NCI-H526 (cell line): ENCODE results near the gene CLIC6.
"Not testable (repeated sequence)": the region's sequence is repeated elsewhere in the genome, so short reads cannot be mapped to it uniquely, and the experiment has no call there.

ENCODE experiments used
- DNase-seq, 2 experiments: peaks; one replicate each; lab custom pipeline; 2025; lab: John Stamatoyannopoulos, UW

Gene CLIC6

DNA sequence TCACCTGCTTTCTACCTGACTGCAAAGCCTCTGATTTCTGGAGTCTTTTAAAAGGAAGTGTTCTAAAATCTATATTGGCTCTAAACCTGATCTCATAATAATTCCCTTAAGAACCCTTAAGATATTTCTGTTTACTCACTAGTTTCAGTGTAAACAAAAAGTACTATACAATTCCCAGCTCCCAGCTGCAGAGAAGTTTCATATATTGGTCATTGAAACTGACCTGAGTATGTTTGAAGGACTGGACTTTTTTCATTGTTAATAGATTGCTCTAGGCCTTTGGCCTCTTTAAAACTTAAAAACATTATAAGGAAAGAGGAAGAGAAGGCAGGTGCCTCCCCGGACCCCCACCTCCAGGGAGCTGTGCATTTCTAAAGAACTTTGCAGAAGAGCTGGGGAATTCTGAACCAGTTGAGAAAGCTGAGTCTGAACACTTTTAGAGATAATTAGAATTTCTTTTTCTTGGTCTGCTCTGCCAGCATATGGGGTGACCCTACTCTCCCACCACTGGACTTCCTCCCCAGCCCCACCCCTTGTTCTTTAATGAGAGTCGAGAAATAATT is 23.7 kb downstream of the CLIC6 start:
- no peak for DNase-seq

DNA sequence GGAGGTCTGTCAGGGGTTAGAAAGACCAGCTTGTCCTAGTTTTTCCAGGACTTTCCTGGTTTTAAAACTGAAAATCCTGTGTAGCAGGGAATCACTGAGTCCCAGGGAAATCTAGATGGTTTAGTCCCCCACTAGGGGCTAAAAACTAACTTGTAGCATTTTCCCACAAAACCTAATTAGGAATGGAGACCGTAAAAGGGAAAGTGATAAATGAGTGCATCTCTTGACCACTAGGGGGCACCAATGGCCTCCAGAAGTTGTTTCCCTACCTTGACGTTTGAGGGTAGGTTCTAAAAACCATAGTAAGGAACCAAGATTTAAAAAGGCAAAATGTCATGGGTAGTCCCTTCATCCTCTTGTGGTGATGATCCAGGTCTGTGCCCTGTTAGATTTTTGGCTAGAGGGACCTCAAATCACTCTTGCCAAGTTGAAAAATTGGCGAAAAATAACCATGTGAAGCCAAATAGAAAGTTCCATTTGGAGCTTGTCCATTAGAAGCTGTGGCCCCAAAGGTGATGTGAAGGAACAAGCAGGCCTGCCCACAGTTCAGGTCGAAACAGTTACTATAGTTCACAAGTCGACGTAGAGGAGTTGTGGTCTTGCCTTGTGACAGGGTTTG is 24.5 kb downstream of the CLIC6 start:
- peak; percentile 35 to 72 for DNase-seq

DNA sequence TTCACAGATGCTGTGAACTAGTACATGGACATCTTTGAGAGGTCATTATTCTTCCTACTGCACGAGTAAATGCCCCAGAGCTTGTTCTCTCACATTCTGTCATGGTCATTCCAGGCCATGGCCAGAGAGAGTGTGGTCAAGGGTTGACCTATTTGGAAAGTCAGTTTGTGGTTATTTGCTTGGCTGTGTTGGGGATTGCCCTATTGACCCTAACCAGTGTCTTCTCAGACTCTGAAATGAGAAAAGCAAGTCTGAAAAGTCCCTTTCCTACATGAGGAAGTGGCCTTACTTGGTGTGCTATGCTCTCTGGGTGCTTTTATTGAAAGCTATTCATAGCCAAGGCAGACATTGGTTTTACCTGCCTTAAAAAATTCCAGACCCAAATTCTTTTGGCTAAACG is 26.6 kb downstream of the CLIC6 start:
- DNase-seq = no peak

DNA sequence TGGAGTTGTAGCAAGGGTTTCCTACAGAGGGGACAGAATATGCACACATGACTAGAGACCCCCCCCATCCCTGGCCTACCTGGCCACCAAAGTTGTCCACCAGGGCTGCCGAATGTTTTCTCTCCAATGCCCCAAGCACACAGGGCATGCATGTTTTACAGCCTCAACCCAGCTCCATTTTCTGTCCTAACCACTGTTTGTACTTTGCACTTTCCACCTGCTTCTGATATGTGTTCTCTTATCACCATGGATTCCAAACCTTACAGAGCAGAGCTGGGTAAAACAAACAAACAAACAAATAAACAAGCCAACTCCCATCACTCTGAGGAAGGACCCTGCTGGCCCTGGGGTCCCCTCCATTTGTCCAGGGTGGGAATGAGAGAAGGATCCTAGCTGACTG is 27.3 kb downstream of the CLIC6 start:
- DNase-seq = no peak

DNA sequence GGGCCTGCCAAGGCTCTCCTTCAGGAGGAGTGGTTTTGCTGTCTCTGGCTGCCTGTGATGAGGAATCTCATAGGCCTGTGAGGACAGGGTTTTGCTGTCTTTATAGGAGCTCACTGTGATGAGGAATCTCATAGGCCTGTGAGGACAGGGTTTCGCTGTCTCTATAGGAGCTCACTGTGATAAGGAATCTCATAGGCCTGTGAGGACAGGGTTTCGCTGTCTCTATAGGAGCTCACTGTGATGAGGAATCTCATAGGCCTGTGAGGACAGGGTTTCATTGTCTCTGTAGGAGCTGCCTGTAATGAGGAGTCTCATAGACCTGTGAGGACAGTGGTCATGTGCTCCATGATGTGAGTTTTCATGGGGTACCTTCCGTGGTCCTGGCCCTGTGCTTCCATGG is 29.0 kb downstream of the CLIC6 start:
- DNase-seq = no peak

DNA sequence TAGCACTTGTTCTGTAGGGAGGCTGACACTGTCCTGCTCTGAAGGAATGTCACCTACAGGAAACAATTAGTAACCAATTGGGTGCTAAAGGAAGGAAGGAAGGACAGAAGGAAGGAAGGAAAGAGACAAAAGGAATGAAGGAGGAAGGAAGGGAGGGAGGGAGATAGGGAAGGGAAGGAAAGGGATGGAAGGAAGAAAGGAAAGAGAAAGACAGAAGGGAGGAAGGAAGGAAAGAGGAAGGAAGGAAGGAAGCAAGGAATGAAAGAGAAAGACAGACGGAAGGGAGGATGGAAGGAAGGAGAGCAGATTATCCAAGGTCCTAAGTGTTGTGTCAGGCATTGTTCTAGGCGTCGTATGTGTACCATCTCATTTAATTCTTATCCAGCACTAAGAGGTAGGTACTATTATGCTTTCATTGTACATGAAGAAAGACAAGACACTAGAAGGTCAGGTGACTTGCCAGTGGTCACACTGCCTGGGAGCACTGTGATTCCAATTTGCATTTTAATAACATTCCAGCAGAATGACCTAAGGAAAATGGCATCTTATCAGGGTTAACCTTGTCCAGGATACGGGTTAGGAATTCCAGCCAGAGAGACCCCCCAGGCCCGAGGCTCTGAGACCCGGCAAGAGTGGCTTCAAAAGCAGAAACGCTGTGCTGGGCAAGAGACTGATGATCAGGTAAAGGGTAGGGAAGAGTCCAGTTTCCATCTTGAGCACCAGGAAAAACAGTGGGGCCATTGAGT is 29.6 kb downstream of the CLIC6 start:
- DNase-seq = no peak

DNA sequence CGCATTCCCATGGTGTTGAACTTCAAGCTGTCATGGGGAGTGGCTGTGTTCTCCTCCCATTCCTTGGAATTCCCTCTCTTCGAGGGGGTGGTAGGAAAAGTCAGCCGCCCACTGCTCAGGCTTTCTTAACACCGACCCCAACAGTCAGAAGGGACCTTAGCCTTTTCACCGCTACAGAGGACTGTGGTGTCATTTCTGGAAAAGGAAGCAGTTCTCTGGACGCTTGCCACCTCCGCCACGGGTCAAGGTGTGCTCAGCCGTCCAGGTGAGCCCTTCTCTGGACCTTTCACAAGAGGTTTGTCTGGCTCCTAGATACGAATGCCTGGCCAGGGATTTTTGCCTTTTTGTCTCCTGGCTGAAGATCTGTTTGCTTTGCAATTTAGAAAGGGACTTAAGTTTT is 31.8 kb downstream of the CLIC6 start:
- DNase-seq = no peak

DNA sequence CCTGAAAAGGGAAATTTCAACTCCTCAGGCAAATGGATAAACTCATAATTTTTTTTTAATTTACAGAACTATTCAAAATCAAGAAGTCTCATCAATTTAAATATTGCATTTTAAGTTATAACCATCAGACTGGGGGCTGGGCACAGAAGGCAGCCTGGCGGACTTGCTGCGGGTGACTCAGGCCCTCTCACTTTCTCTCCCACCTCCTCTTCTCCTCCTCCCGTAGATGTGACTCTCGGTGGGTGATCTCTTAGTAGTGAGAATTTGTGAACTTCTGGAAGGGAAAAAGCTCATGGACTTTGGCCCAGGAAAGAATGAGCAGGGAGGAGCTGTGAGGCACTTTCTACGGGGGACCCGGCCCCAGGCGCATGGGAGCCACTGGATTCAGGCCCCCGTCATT is 32.9 kb downstream of the CLIC6 start:
- DNase-seq = no peak

DNA sequence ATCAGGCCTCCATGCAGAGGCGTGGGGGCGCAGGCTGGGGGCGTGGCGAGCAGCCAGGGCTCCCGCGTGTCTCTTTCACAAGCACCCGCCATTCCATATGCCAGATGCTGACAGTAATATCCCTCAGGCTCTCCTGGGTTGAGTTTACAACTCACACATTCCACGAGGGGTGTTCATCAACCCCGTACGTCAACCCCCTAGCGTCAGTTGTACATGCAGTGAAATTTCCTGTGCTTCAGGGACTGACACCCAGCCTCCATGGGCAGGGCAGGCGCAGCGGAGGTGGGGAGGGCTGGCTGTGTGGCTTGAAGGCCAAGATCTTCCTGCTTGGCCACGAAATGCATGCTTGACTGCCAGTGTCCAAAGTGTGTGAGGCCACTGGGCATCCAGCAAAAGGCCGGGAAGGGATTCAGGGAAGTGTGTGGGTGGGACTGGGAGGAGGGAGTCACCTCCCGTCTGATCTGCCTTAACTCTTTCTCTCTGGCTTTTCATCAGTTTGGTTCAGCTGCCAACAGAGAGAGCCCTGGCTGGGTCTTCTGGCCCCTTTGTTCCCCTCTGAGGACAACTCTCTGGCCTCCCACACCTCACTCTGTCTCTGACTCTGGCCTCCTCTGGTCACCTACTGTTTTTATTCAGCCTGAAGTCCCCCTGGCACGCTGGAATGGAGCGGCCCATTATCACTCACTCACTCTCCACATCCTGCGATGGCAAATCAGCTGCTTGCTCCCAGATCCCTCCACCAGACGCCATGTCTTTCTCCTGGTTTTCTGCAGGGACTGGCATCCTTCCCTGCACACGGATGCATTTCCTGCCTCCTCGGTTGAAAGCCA is 33.8 kb downstream of the CLIC6 start:
- no peak for DNase-seq

DNA sequence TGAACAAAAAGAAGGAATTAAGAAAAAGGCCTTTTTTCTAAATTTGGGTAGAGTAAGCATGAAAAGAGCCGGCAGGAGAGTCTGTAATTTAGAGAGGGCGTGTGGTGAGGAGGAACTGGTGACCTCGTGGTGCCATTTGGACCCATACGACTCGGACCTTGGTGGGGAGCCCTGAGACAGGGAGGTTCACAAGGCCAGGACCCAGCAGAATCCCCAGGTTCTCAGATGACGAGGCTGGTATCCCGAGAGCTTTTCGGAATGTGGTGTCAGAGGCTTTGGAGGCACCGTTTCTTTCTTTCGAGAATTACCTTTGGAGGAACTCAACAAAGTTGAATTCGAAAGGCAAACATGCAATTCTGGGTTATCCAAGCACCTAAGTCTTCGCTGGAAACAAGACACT is 34.8 kb downstream of the CLIC6 start:
- no peak for DNase-seq

DNA sequence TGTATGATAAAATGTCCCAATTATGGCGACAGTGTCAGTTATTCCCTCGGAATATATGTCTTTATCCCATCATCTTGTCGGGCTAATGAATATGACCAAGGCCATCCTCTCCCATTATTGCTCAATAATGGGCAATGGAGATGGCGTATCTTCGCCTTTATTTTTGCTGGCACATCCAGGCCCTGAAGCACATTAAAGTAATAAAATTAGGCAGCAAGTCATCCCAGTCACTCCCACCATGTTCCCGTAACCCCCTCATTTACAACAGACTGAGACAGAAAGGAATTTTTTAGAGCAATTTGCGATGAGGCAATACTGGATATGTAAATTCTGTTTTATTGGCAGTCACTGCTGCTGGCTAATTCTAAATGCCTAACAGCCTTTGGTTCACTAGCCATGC is 35.3 kb downstream of the CLIC6 start:
- peak in 1 of 2 experiments; percentile 10 for DNase-seq

DNA sequence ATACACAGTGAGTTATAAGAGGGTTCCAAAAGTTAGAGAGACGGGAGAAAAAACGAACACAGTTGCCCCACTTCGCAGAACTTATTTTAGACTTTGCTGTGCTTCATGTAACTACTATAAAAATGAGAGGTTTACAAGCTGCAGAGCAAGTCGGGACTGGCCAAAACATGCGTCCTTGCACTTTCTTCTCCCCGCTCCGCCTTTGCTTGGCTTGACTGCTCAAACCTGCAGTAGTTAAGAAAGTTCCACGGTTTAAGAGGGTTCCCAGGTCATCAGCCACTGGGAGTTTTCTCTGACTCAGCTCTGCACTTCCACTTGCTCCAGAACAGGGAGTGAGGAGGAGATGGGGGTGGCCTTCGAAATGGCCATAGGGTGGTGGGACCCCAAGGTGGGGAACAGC is 36.2 kb downstream of the CLIC6 start:
- no peak for DNase-seq

DNA sequence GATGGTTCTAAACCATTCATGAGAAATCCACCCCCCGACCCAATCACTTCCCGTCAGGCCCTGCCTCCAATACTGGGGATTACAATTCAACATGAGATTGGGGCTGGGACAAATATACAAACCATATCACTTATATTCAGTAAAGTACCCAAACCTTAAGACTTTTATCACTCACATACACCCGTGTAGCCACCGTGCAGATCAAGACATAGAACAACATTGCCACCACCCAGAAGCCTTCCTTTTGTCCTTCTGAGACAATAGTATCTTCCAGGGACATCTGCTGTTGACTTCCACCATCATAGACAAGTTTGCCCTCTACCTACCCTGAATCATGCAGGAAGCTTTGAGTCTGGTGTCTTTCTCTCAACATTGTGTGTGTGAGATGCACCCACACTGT is 37.5 kb downstream of the CLIC6 start:
- DNase-seq = no peak

DNA sequence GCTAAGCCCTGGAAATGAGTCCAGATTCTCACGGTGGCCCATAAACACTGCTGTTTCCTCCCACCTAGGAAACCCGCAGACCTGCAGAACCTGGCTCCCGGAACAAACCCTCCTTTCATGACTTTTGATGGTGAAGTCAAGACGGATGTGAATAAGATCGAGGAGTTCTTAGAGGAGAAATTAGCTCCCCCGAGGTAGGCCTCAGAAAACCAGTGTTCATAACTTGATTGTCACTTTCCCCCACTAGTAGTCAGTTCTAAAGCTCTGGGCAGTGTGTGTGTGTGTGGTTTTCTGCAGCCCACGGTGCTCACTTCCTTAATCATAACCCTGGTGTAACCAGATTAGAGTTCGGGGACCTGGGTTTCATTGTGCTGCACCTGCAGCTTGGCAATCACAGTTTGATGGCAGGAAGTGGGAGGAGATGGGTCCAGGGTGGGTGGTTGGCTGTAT is 39.1 kb downstream of the CLIC6 start:
- no peak for DNase-seq

DNA sequence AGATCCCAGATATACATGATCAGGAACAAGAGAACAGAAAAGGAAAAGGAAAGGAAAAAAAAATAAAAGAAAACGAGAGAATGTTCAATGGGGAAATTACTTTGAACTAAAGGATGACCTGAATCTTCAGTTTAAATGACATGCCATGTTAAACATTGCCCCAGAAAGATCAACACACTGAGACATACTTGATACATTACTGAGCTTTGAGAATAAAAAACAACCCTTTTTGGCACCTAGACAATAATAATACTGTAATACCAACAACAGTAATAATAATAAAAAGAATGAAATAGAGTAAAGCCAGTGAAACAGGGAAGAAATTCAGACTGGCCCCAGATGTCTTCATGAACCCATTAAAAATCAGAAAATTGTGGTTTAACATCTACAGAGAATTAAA is 44.8 kb downstream of the CLIC6 start:
- DNase-seq = no peak

DNA sequence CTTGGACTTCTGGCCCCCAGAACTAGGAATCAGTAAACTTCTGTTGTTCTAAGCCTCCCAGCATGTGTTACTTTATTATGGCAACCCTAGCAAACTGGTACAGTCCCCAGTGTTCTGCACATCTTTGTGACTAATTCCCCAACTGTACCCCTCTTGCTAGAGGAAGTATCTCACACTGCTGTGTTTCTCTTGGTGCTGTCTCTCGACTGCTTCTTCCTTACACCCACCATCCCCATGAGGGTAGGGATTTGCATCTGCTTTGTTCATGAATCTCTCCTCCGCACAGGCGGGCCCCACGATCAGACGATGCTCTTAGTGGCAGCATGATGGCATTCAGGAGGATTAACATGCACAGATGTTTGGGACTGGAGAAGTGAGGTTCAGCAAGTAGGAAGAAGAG is 46.7 kb downstream of the CLIC6 start:
- DNase-seq = peak; percentile 55 to 81

DNA sequence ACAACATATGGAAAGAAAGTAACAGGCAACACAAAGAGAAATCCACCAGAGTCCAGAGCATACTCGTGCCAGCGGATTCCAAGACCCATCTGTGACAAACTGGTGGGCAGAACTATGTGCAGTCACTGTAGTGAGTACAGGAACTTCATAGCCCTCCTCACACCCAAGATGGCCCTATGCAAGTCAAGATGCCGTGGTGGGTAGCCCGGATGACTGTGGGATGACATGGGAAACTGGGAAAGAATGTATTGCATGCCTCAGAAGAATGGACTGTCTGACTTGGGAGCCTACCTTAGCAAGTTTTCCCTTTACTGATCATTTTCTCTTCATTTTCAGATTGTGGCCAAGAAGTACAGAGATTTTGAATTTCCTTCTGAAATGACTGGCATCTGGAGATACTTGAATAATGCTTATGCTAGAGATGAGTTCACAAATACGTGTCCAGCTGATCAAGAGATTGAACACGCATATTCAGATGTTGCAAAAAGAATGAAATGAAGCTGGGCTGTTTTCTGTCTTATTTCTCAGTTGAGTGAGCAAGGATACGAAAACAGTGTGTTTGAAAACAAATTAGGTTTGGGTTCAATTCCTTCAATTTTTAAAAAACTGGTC is 47.3 kb downstream of the CLIC6 start:
- DNase-seq = no peak

DNA sequence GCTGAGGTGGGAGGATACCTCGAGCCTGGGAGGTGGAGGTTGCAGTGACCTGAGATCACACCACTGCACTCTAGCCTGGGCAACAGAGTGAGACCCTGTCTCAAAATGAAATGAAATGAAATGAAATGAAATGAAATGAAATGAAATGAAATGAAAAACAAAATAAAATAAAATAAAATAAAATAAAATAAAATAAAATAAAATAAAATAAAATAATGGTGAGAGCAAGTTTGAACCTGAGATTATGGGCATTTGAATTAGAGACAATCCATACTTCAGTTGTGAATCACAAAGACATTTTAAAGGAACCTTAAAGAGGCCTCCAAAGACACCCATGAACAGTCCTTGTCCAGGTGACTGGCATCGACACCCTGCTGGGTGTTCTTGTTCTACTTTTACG is 49.7 kb downstream of the CLIC6 start:
- not testable (repeated sequence) for DNase-seq

DNA sequence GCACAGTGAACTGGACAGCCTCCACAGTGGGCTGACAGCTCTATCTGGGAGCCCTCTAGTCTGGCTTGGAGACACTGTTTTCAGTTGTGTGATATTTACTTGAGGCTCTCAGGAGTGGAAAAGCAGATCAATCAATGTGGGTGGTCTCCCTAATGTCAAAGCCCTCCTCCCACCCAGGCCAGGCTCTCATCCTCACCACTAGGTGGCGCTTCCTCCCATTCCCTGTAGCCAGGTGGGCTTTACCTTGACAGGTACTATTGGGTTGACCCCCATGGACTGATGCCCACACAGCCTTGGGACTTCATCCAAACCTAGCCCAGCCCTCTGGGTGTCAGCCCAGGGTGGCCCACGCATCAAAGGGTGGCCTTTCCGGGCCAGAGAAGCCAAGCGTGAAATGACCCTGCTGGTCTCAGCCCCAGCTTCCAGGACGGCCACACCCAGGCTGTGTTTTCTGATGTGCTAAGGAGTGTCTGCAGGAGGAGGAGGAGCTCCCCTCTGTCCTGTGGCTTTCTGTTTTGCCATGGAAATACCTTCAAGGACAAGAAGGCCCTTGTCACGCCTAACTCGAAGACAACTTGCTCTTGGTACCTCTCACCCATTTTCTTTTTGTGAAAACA is 54.0 kb downstream of the CLIC6 start:
- DNase-seq = peak in 1 of 2 experiments; percentile 23

DNA sequence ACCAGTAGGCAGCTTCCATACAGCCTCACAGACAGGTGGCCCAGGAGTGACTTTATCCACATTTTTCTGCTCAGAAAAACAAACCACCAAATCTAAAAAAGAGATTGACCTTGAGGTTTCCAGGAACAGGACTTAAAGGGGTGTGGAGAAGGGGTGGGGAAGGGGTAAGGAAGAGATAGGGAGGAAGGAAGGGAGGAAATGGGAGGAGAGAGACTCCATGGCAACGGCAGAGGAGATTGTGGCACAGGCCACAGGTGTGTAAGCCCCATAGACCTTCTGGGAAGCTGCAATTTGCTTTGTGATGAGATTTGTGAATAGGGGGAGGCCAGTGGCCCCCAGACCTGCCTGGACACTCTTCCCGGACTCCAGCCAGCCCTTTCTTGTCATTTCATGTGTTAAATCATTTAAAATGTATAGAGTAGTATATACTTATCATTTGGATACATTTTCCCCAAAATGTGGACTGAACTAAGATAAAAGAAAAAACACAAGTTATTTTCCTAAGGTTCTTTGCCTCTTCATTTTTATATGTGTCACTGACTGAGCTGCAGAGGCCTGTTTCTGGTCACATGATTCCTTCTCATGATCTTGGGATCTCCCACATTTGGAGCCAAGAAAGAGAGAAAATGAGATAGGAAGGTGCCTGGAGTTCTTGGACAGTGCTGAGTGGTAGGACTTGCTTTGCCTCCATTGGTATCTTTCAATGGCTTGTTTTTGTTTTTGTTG is 55.5 kb downstream of the CLIC6 start:
- DNase-seq = no peak

DNA sequence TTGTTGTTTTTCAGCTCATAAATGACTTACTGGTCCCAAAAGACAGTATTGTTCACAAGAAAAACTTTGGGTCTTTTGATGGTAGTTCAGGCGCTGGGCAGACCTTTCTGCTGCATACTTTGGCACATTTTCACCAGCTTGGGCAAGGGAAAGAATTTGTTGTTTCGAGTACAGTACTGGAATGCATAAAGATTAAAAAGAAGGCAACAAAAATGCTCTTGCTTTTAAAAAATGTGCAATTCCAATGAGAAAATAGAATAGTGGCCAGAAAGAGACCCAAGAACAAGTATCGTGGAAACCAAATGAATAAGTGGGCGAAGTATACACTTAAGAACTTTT is 56.0 kb downstream of the CLIC6 start:
- no peak for DNase-seq
